DND-41 (cell line): ENCODE measurements around the gene FAM210B.

Source experiments
- CTCF ChIP-seq: IDR thresholded peaks from 2 replicates; pipeline ENCODE4 v1.5.1; 2012; ENCODE audit warnings: borderline replicate concordance, low read length, moderate library complexity, mild to moderate bottlenecking; ENCODE audit not compliant: poor library complexity, severe bottlenecking; ENCODE audit errors: extremely low read depth
- EZH2 ChIP-seq: IDR thresholded peaks from 3 replicates; pipeline ENCODE4 v1.6.1; 2012; ENCODE audit warnings: borderline replicate concordance, low read depth, mild to moderate bottlenecking, moderate library complexity, low read length, inconsistent platforms; ENCODE audit not compliant: severe bottlenecking

DNA sequence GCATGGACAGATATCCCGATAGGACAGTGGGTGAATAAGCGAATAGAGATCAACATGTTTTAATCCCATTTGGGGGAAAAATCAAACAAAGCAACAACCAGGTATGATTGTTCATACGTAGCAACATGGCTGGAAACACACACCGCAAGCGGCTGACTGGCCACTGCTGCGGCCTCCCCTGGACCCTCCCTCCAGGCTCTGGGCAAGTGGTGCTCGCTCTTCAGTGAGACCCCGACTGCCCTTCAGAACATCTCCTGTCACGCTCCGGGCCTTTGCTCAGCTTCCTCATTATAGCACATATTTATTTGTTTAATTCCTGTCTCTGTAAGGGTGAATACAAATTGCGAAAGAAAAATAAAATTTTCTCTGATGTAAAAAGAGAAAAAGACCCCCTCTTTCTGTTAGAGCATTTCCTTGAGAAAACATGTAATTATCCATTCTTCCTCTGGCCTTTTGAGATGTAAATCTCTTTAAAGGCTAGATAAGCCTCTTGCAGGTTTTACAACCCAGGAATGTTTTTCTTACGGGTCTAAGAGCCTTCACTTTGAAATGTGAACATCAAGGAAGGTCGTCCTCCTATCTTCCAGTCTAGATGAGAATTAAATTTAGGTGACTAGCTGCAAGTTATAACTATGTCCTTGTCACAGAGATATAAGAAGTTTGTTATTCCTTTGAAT lies 11.0 kb upstream of the FAM210B start:
- no peak for TF ChIP-seq CTCF
- TF ChIP-seq EZH2: no peak
